Common myeloid progenitor, CD34-positive (primary cell): ENCODE measurements around the gene FRK.
"Not testable (repeated sequence)": the region's sequence is repeated elsewhere in the genome, so short reads cannot be mapped to it uniquely, and the experiment has no call there.

Source experiments
- CTCF ChIA-PET: fragments of 350-600 bp; sonication (Branson Sonifier 250); formaldehyde crosslinking; loops from one replicate; lab custom pipeline; 2021; ENCODE audit warnings: antibody characterized with exemption; lab: Charles Lee
- POLR2A ChIA-PET: fragments of 350-600 bp; sonication (Branson Sonifier 250); formaldehyde crosslinking; loops from one replicate; lab custom pipeline; 2021; ENCODE audit warnings: antibody characterized with exemption; lab: Charles Lee
- DNase-seq, 3 donors: peaks; one replicate each; pipeline versions ENCODE4 v3.0.0 to v3.0.0-alpha.2; 2013
- H3K27ac ChIP-seq, 2 experiments: 1 replicate in 1 of 2; 2 replicates in 1 of 2; pipeline ENCODE4 v1.7.0; 2013; ENCODE audit warnings: inconsistent platforms in 2 of 2, low read length in 2 of 2, mild to moderate bottlenecking in 2 of 2, low read depth in 1 of 2, moderate library complexity in 1 of 2; ENCODE audit not compliant: severe bottlenecking in 2 of 2, insufficient read depth in 1 of 2, poor library complexity in 1 of 2
- H3K27me3 ChIP-seq, 5 experiments: replicated peaks in 2 of 5; 1 replicate in 3 of 5; 2 replicates in 2 of 5; pipeline versions ENCODE4 v1.6.1 to v1.7.0; 2013; ENCODE audit warnings: low read length in 4 of 5, mild to moderate bottlenecking in 2 of 5, moderate library complexity in 2 of 5, inconsistent platforms in 1 of 5; ENCODE audit not compliant: insufficient read depth in 5 of 5, control insufficient read depth in 4 of 5
- H3K36me3 ChIP-seq, 4 experiments: 1 replicate in 2 of 4; 2 replicates in 2 of 4; pipeline versions ENCODE4 v1.6.1 to v1.7.0; 2013; ENCODE audit warnings: low read length in 3 of 4, control low read depth in 1 of 4, mild to moderate bottlenecking in 1 of 4; ENCODE audit not compliant: control insufficient read depth in 4 of 4, insufficient read depth in 4 of 4
- H3K4me1 ChIP-seq, 4 experiments: 1 replicate in 3 of 4; 2 replicates in 1 of 4; pipeline versions ENCODE4 v1.6.1 to v1.7.1; 2013; ENCODE audit warnings: low read length in 3 of 4, mild to moderate bottlenecking in 3 of 4, control low read depth in 1 of 4, inconsistent platforms in 1 of 4, moderate library complexity in 1 of 4; ENCODE audit not compliant: control insufficient read depth in 4 of 4, insufficient read depth in 4 of 4; ENCODE audit errors: control extremely low read depth in 1 of 4
- H3K4me3 ChIP-seq, 7 experiments: 1 replicate in 4 of 7; 2 replicates in 3 of 7; pipeline versions ENCODE4 v1.5.1 to v1.7.0; 2013; ENCODE audit warnings: mild to moderate bottlenecking in 7 of 7, low read length in 6 of 7, moderate library complexity in 6 of 7, inconsistent platforms in 2 of 7, low read depth in 2 of 7, control low read depth in 1 of 7; ENCODE audit not compliant: insufficient read depth in 4 of 7, control insufficient read depth in 1 of 7; ENCODE audit errors: extremely low read depth in 1 of 7
- H3K9me3 ChIP-seq, 5 experiments: 1 replicate in 4 of 5; 2 replicates in 1 of 5; pipeline versions ENCODE4 v1.6.1 to v1.7.1; 2013; ENCODE audit warnings: low read length in 4 of 5, mild to moderate bottlenecking in 2 of 5, inconsistent platforms in 1 of 5, low read depth in 1 of 5, moderate library complexity in 1 of 5; ENCODE audit not compliant: control insufficient read depth in 4 of 5, insufficient read depth in 2 of 5; ENCODE audit errors: control extremely low read depth in 1 of 5
- WGBS: methylation state at CpG from one replicate; pipeline ENCODE4 v1.1.5; 2013; ENCODE audit not compliant: insufficient coverage; 5-methylcytosine and 5-hydroxymethylcytosine counted together

The FRK gene

GRCh38 chr6:116101790-116102189 lies 41.1 kb upstream of the FRK start:
- 59% methylated on average over 2 of the region's 2 CpGs for WGBS
- H3K27ac ChIP-seq = peak overlapping the region in 1 of 2 experiments; percentile 75
- H3K27me3 ChIP-seq = no peaks in the 10 kb centered on the region
- CTCF ChIA-PET = interaction anchor here (1.6 to 2.3 kb wide), 3 partner anchors 11 to 15 kb away, joined by 3 to 13 read pairs (median 6); no protein-coding TSS in a partner anchor
- H3K4me3 ChIP-seq = peak overlapping the region in 6 of 7 experiments; percentile 65 to 95 (median 85)
- H3K4me1 ChIP-seq = peaks cover 7 to 37% (median 25%) of the 10 kb centered on the region in 4 experiments
- H3K9me3 ChIP-seq = no peaks in the 10 kb centered on the region
- DNase-seq = peak in 2 of 3 donors; percentile 23 to 41
- H3K36me3 ChIP-seq = no peaks in the 10 kb centered on the region
- POLR2A ChIA-PET = no interaction called here

DNA sequence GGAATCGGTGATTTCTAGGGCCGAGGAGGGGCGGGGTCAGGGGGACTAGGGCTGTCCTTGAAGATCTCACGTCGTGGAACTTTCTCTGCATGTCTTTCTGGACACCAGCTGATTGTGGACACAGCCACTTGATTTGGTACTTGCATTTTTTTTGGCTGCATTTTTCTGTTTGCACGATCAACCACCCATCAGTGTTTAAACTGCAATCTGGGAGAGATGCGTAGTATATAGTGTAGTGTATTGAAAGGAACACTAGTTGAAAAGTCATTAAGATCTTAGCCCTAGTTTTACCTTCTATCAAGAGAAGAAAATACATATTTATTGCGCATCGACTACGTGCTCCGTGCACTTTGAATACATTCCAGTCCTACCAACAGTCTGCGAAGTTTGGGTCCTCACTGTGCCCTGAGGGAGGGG lies 40.6 kb upstream of the FRK start:
- Histone ChIP-seq H3K36me3 (no peaks in the 10 kb centered on the region), H3K4me3 (peak overlapping the region; percentile 65 to 95 (median 85)), H3K27ac (peak overlapping the region; percentile 48 to 75), H3K9me3 (peaks cover 0 to 4% (median 0%) of the 10 kb centered on the region in 5 experiments), H3K4me1 (peaks cover 7 to 37% (median 25%) of the 10 kb centered on the region in 4 experiments), H3K27me3 (no peaks in the 10 kb centered on the region)
- CTCF ChIA-PET = interaction anchor here (0.9 to 2.3 kb wide), 5 partner anchors 11 to 90 kb away, joined by 3 to 13 read pairs (median 3); no protein-coding TSS in a partner anchor
- POLR2A ChIA-PET = no interaction called here
- 0% methylated on average over 6 of the region's 12 CpGs for WGBS
- DNase-seq = no peak

GRCh38 chr6:116100419-116101301 lies 40.0 kb upstream of the FRK start, which contains the start of gene NT5DC1:
Gene NT5DC1 (plus strand): TSS chr6:116100853. CDS start chr6:116100931, 78 bp downstream.
- H3K4me1 ChIP-seq = peaks cover 7 to 32% (median 24%) of the 10 kb centered on the region in 4 experiments
- WGBS = 0% methylated on average over 82 of the region's 87 CpGs
- H3K4me3 ChIP-seq = peak within 1 kb of the TSS; percentile 65 to 95 (median 85)
- peak within 1 kb of the TSS; percentile 48 to 75 for H3K27ac ChIP-seq
- DNase-seq = peak; percentile 87 to 92 (median 90)
- ChIA-PET POLR2A (interaction anchor here (0.7 kb wide), 1 partner anchor 22 kb away, joined by 3 read pairs; no protein-coding TSS in a partner anchor), CTCF (interaction anchor here (0.9 to 2.3 kb wide), 5 partner anchors 12 to 89 kb away, joined by 3 to 13 read pairs (median 3); no protein-coding TSS in a partner anchor)
- peaks cover 0 to 10% (median 4%) of the 10 kb centered on the region in 5 experiments for H3K9me3 ChIP-seq
- no peaks in the 10 kb centered on the region for H3K27me3 ChIP-seq
- no peaks in the 10 kb centered on the region for H3K36me3 ChIP-seq

DNA sequence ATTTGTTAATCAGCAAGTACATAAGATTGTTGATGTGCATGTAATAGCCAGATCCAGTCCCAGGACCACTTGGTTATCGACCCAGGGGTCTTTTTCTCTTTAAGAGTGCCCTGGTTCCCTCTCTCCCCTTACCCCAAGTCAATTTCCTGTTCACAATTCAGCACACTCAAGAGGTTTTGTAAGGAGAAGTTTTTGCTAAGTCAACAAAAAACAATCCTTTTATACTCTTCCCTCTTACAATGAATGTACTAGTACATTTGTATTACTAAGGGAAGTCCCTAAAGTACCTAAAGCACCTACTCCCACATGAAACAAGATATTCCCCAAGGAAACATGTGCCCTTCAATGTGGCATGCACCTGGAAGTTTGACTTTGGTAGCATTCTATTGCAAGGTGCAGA lies 38.3 kb upstream of the FRK start:
- ChIA-PET CTCF (no interaction called here), POLR2A (no interaction called here)
- Histone ChIP-seq H3K4me1 (peaks cover 7 to 32% (median 24%) of the 10 kb centered on the region in 4 experiments), H3K4me3 (no peak overlapping the region), H3K27me3 (no peaks in the 10 kb centered on the region), H3K36me3 (no peaks in the 10 kb centered on the region), H3K27ac (no peak overlapping the region), H3K9me3 (peaks cover 0 to 13% (median 6%) of the 10 kb centered on the region in 5 experiments)
- no CpG with 5 or more reads among the region's 1 CpG for WGBS
- no peak for DNase-seq

- Histone ChIP-seq H3K27ac (no peak overlapping the region), H3K4me1 (peaks cover 7 to 22% (median 14%) of the 10 kb centered on the region in 4 experiments), H3K36me3 (no peaks in the 10 kb centered on the region), H3K27me3 (no peaks in the 10 kb centered on the region), H3K4me3 (no peak overlapping the region), H3K9me3 (peaks cover 0 to 13% (median 6%) of the 10 kb centered on the region in 5 experiments)
- ChIA-PET CTCF (interaction anchor here (1.2 to 1.9 kb wide), 4 partner anchors 10 to 89 kb away, joined by 5 to 9 read pairs (median 6); no protein-coding TSS in a partner anchor), POLR2A (no interaction called here)
- WGBS = no CpG with 5 or more reads among the region's 2 CpGs
- peak in 2 of 3 donors; percentile 34 for DNase-seq
Observed at GRCh38 chr6:116096979-116097816, 36.5 kb upstream of the FRK start.

DNA sequence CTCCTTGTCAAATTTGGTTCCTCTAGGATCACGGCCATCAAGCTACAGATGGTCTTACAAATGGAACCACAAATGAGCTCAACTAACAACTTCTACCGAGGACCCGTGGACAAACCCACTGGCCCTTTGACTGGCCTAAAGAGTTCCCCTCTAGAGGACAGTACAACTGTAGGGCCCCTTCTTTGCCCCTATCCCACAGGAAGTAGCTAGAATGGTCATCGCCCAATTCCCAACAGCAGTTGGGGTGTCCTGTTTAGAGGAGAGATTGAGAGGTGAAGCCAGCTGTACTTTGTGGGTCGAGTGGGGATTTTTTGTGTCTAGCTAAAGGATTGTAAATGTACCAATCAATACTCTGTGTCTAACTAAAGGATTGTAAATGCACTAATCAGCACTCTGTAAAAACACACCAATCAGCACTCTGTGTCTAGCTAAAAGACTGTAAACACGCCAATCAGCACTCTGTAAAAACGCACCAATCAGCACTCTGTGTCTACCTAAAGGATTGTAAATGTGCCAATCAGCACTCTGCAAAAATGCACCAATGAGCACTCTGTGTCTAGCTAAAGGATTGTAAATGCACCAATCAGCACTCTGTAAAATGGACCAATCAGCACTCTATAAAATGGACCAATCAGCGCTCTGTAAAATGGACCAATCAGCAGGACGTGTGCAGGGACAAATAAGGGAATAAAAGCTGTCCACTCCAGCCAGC lies 35.5 kb upstream of the FRK start:
- POLR2A ChIA-PET, H3K36me3 ChIP-seq, H3K27me3 ChIP-seq, H3K4me3 ChIP-seq, H3K27ac ChIP-seq: not testable (repeated sequence)
- Histone ChIP-seq H3K4me1 (peaks cover 0 to 12% (median 6%) of the 10 kb centered on the region in 4 experiments), H3K9me3 (peaks cover 0 to 13% (median 6%) of the 10 kb centered on the region in 5 experiments)
- DNase-seq = peak in 2 of 3 donors; percentile 33 to 37
- CTCF ChIA-PET = interaction anchor here (0.7 to 1.9 kb wide), 8 partner anchors 9 to 88 kb away, joined by 3 to 9 read pairs (median 4); partner anchors contain the start of gene FRK
- 94% methylated on average over 6 of the region's 9 CpGs for WGBS
